GM19238 (cell line): ENCODE data around the gene SLC7A4.
A peak's percentile ranks its signal among the peaks of the same experiment; 100 is the strongest.

ENCODE experiments used
- DNase-seq: peaks from one replicate; pipeline ENCODE4 v3.0.0; 2011; ENCODE audit warnings: low spot score; ENCODE audit not compliant: insufficient read length

The SLC7A4 gene

GRCh38 chr22:20988573-20989322 lies 43.6 kb downstream of the SLC7A4 start:
- no peak for DNase-seq

- DNase-seq: no peak
Measured at GRCh38 chr22:20987375-20987774, 45.0 kb downstream of the SLC7A4 start.

- DNase-seq: no peak
Measured at GRCh38 chr22:20986365-20986764, 46.0 kb downstream of the SLC7A4 start.

- no peak for DNase-seq
Measured at GRCh38 chr22:20985720-20986119, 46.6 kb downstream of the SLC7A4 start.

GRCh38 chr22:20983081-20983771 lies 49.1 kb downstream of the SLC7A4 start:
- DNase-seq: no peak

GRCh38 chr22:20982563-20982882 lies 49.8 kb downstream of the SLC7A4 start:
- DNase-seq: no peak

- DNase-seq: peak; percentile 89
Measured at GRCh38 chr22:20981787-20982562, 50.4 kb downstream of the SLC7A4 start, which contains the start of gene LZTR1. LZTR1 (plus strand) TSS chr22:20982297; CDS start chr22:20982372, 75 bp downstream.

GRCh38 chr22:20980938-20981722 lies 51.2 kb downstream of the SLC7A4 start:
- no peak for DNase-seq

- DNase-seq: no peak
Measured at GRCh38 chr22:20980523-20980922, 51.8 kb downstream of the SLC7A4 start.

- DNase-seq: no peak
Measured at GRCh38 chr22:20979940-20980453, 52.4 kb downstream of the SLC7A4 start.

- DNase-seq: no peak
Measured at GRCh38 chr22:20979243-20979809, 53.0 kb downstream of the SLC7A4 start.
